OCI-LY3 (cell line): ENCODE measurements around the gene TSEN54.
A peak's percentile ranks its signal among the peaks of the same experiment; 100 is the strongest.

Source experiments
- H2AFZ ChIP-seq: fragments of 200-600, 300-600 bp; shearing (Covaris generic); 2 replicates; pipeline ENCODE4 v1.6.0; 2014; ENCODE audit warnings: antibody characterized with exemption, low read depth, low read length
- H3K27ac ChIP-seq: fragments of 200-600, 300-600 bp; sonication (generic); 2 replicates; pipeline ENCODE4 v1.5.1; 2014; ENCODE audit warnings: mild to moderate bottlenecking, low read length, moderate library complexity, mixed read lengths
- H3K27me3 ChIP-seq: fragments of 200-600, 300-600 bp; sonication (generic); 2 replicates; pipeline ENCODE4 v1.6.1; 2014; ENCODE audit warnings: low read depth, low read length, mixed read lengths
- H3K36me3 ChIP-seq: fragments of 200-600, 300-600 bp; sonication (generic); replicated peaks from 2 replicates; pipeline ENCODE3; 2014; ENCODE audit warnings: low read depth, low read length, mixed read lengths
- H3K4me1 ChIP-seq: fragments of 300-600, 200-600 bp; sonication (generic); 2 replicates; pipeline ENCODE4 v1.6.1; 2014; ENCODE audit warnings: low read length, mixed read lengths
- H3K4me2 ChIP-seq: fragments of 200-600, 300-600 bp; sonication (generic); 2 replicates; pipeline ENCODE4 v1.6.1; 2014; ENCODE audit warnings: low read length, mixed read lengths
- H3K4me3 ChIP-seq: fragments of 300-600, 200-600 bp; sonication (generic); 2 replicates; pipeline ENCODE4 v1.5.1; 2014; ENCODE audit warnings: antibody characterized with exemption, mild to moderate bottlenecking, low read length, moderate library complexity
- H3K79me2 ChIP-seq: fragments of 300-600, 200-600 bp; shearing (Covaris generic); 2 replicates; pipeline ENCODE4 v1.6.1; 2014; ENCODE audit warnings: mild to moderate bottlenecking, low read length, mixed read lengths
- H3K9ac ChIP-seq: fragments of 300-600, 200-600 bp; shearing (Covaris generic); 2 replicates; pipeline ENCODE4 v1.6.0; 2014; ENCODE audit warnings: mild to moderate bottlenecking, low read length, moderate library complexity
- H3K9me3 ChIP-seq: fragments of 200-600, 300-600 bp; shearing (Covaris generic); 2 replicates; pipeline ENCODE4 v1.6.1; 2014; ENCODE audit warnings: low read length, mixed read lengths; ENCODE audit not compliant: insufficient read depth
- H4K20me1 ChIP-seq: fragments of 200-600, 300-600 bp; sonication (generic); 2 replicates; pipeline ENCODE4 v1.6.1; 2016; ENCODE audit warnings: low read length, mixed read lengths; ENCODE audit not compliant: insufficient read depth
- CTCF ChIP-seq: fragments of 200-600, 300-600 bp; sonication (generic); IDR thresholded peaks from 2 replicates; pipeline ENCODE4 v1.5.1; 2014; ENCODE audit warnings: antibody characterized with exemption, low read length, low read depth
- EZH2phosphoT487 ChIP-seq: fragments of 200-600 bp; shearing (Covaris generic); IDR thresholded peaks from 2 replicates; pipeline ENCODE4 v1.6.1; 2018; ENCODE audit warnings: antibody characterized with exemption, mixed run types, low read depth

Gene TSEN54

GRCh38 chr17:75503976-75504346 lies 12.4 kb upstream of the TSEN54 start:
- no peak overlapping the region for H3K4me2 ChIP-seq
- TF ChIP-seq EZH2phosphoT487 (no peak), CTCF (no peak)
- H3K36me3 ChIP-seq, result no peaks in the 10 kb centered on the region
- no peaks in the 10 kb centered on the region for H3K79me2 ChIP-seq
- no peak overlapping the region for H3K27ac ChIP-seq
- H3K4me3 ChIP-seq, result no peak overlapping the region
- no peaks in the 10 kb centered on the region for H3K4me1 ChIP-seq
- H3K27me3 ChIP-seq, result no peaks in the 10 kb centered on the region
- H3K9me3 ChIP-seq, result no peaks in the 10 kb centered on the region
- H4K20me1 ChIP-seq, result peaks cover 2% of the 10 kb centered on the region; the same call in 1 of the 2 replicates
- H3K9ac ChIP-seq, result no peak overlapping the region
- no peak overlapping the region for H2AFZ ChIP-seq

- no peaks in the 10 kb centered on the region for H3K79me2 ChIP-seq
- H3K4me1 ChIP-seq, result no peaks in the 10 kb centered on the region
- H4K20me1 ChIP-seq, result peaks cover 2% of the 10 kb centered on the region; the same call in 1 of the 2 replicates
- no peak overlapping the region for H3K4me3 ChIP-seq
- TF ChIP-seq EZH2phosphoT487 (no peak), CTCF (peak; percentile 61)
- no peak overlapping the region for H3K4me2 ChIP-seq
- H3K9me3 ChIP-seq, result no peaks in the 10 kb centered on the region
- no peaks in the 10 kb centered on the region for H3K27me3 ChIP-seq
- H3K36me3 ChIP-seq, result no peaks in the 10 kb centered on the region
- no peak overlapping the region for H3K27ac ChIP-seq
- no peak overlapping the region for H2AFZ ChIP-seq
- no peak overlapping the region for H3K9ac ChIP-seq
Observed at GRCh38 chr17:75504347-75505151, 11.8 kb upstream of the TSEN54 start.

GRCh38 chr17:75505152-75505409 lies 11.2 kb upstream of the TSEN54 start:
- TF ChIP-seq CTCF, result no peak
- no peak for TF ChIP-seq EZH2phosphoT487
- Histone ChIP-seq H3K4me2 (no peak overlapping the region), H3K27me3 (no peaks in the 10 kb centered on the region), H3K27ac (no peak overlapping the region), H4K20me1 (peaks cover 2% of the 10 kb centered on the region; the same call in 1 of the 2 replicates), H3K4me3 (no peak overlapping the region), H3K9me3 (no peaks in the 10 kb centered on the region), H3K79me2 (no peaks in the 10 kb centered on the region), H3K4me1 (no peaks in the 10 kb centered on the region), H3K9ac (no peak overlapping the region), H3K36me3 (no peaks in the 10 kb centered on the region), H2AFZ (no peak overlapping the region)

- H3K9me3 ChIP-seq, result no peaks in the 10 kb centered on the region
- no peak overlapping the region for H3K4me2 ChIP-seq
- no peaks in the 10 kb centered on the region for H3K4me1 ChIP-seq
- peaks cover 2% of the 10 kb centered on the region; the same call in 1 of the 2 replicates for H4K20me1 ChIP-seq
- no peaks in the 10 kb centered on the region for H3K27me3 ChIP-seq
- H3K36me3 ChIP-seq, result no peaks in the 10 kb centered on the region
- H3K27ac ChIP-seq, result no peak overlapping the region
- H3K9ac ChIP-seq, result no peak overlapping the region
- no peaks in the 10 kb centered on the region for H3K79me2 ChIP-seq
- TF ChIP-seq CTCF (no peak), EZH2phosphoT487 (no peak)
- no peak overlapping the region for H2AFZ ChIP-seq
- no peak overlapping the region for H3K4me3 ChIP-seq
Observed at GRCh38 chr17:75505640-75506039, 10.7 kb upstream of the TSEN54 start.
